DMS 273 treated with DMSO at 0.1 percent for 48 hours (cell line): ENCODE results near the gene SORL1.
"Not testable (repeated sequence)": the region's sequence is repeated elsewhere in the genome, so short reads cannot be mapped to it uniquely, and the experiment has no call there.

Source experiments
- DNase-seq: peaks from one replicate; lab custom pipeline; 2025; lab: John Stamatoyannopoulos, UW

The SORL1 gene

GRCh38 chr11:121503051-121503450 is 50.9 kb downstream of the SORL1 start:
- no peak for DNase-seq

- not testable (repeated sequence) for DNase-seq
These were observed 54.1 kb downstream of the SORL1 start for GRCh38 chr11:121506237-121506636.

- no peak for DNase-seq
These were observed 56.3 kb downstream of the SORL1 start for GRCh38 chr11:121508449-121508848.

GRCh38 chr11:121510438-121510837 is 58.3 kb downstream of the SORL1 start:
- DNase-seq = no peak

- no peak for DNase-seq
These were observed 60.7 kb downstream of the SORL1 start for GRCh38 chr11:121512468-121513465.

GRCh38 chr11:121513807-121514206 is 61.7 kb downstream of the SORL1 start:
- no peak for DNase-seq

- DNase-seq = no peak
These were observed 62.6 kb downstream of the SORL1 start for GRCh38 chr11:121514432-121515334.

- DNase-seq = no peak
These were observed 63.2 kb downstream of the SORL1 start for GRCh38 chr11:121515335-121515671.

- no peak for DNase-seq
These were observed 65.9 kb downstream of the SORL1 start for GRCh38 chr11:121517996-121518395.

GRCh38 chr11:121520243-121521144 is 68.4 kb downstream of the SORL1 start:
- DNase-seq = no peak

GRCh38 chr11:121521145-121522042 is 69.3 kb downstream of the SORL1 start:
- no peak for DNase-seq

- DNase-seq = no peak
These were observed 70.2 kb downstream of the SORL1 start for GRCh38 chr11:121522043-121522941.

GRCh38 chr11:121523581-121524232 is 71.6 kb downstream of the SORL1 start:
- no peak for DNase-seq

GRCh38 chr11:121524233-121524631 is 72.1 kb downstream of the SORL1 start:
- peak; percentile 34 for DNase-seq

- no peak for DNase-seq
These were observed 73.3 kb downstream of the SORL1 start for GRCh38 chr11:121525376-121525775.

GRCh38 chr11:121530257-121530656 is 78.1 kb downstream of the SORL1 start:
- no peak for DNase-seq

GRCh38 chr11:121533601-121534000 is 81.5 kb downstream of the SORL1 start:
- no peak for DNase-seq

- peak; percentile 65 for DNase-seq
These were observed 82.3 kb downstream of the SORL1 start for GRCh38 chr11:121534131-121535093.
